SKM-1 treated with dmso at 0.1 percent for 144 hours (cell line): Measurements from ENCODE around the gene STAT3.
A peak's percentile ranks its signal among the peaks of the same experiment; 100 is the strongest.
"Not testable (repeated sequence)": the region's sequence is repeated elsewhere in the genome, so short reads cannot be mapped to it uniquely, and the experiment has no call there.

Experiments
- DNase-seq: peaks from one replicate; lab custom pipeline; 2025; ENCODE audit not compliant: unreplicated experiment; lab: John Stamatoyannopoulos, UW

STAT3 gene

DNA sequence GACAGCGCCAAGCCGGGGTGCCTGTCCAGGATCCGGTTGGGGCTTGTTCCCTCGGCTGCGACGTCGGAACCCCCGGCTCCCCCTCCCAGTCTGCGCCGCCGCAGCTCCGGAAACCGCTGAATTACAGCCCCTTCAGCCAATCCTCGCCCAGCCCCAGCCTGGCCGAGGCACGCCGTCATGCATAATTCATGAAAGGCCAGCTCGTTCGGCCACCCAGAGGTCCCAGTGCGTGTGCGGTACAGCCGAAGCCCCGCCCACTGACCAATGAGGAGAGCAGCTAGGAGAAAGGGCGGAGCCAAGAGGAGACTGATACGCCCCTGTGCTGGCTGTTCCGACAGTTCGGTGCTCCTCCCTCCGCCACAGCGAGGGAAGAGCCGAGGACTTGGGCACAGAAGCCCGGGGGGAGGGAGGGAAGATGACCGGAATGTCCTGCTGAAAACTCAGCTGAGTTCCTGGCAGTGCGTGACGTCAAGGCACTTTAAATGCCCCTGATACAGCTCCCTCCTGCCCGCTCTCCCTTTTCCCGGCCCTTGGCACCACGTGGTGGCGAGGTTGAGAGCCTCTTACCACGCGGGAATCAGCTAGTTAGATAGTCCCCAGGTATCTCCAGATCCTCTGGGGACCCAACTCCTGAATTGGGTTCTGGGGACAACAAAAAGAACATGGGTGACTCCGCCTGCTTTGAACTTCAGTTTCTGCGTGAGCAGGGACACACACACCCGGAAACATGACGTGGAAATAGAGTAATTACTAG, at the start of gene STAT3:
Gene STAT3 (minus strand): TSS at position 62 of the 754 bp plus-strand sequence. CDS start 39,926 bp downstream, outside the sequence.
- peak; percentile 99 for DNase-seq

DNA sequence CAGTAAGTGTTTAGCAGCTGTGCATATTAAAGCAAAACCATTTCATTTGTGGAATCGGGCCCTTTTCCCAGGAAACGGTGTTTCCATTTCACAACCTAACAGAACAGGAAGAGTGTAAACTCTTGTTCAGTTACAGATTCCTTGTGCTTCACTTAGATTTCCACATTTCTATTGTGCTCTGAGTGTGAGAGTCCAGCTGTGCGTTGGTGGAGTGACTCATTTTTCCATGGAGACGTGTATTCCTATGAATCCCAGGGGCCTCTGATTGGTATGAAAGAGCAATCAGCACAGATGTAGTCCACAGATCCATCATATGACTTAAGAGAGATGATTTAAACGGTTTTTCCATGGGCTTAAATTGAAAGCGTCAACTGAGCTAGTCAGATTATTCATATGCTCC, 48.1 kb upstream of the STAT3 start:
- DNase-seq, result no peak

GRCh38 chr17:42431758-42432161, 43.5 kb upstream of the STAT3 start:
- DNase-seq, result no peak

GRCh38 chr17:42429726-42430447, 41.6 kb upstream of the STAT3 start:
- no peak for DNase-seq

GRCh38 chr17:42428141-42428944, 40.1 kb upstream of the STAT3 start:
- peak; percentile 32 for DNase-seq

GRCh38 chr17:42424991-42425610, 36.9 kb upstream of the STAT3 start:
- no peak for DNase-seq

GRCh38 chr17:42423766-42424165, 35.5 kb upstream of the STAT3 start:
- no peak for DNase-seq

GRCh38 chr17:42422958-42423712, 34.9 kb upstream of the STAT3 start, which contains the start of gene CAVIN1:
Gene CAVIN1 (minus strand): TSS chr17:42423256. CDS start chr17:42423097, 159 bp downstream.
- no peak for DNase-seq

DNA sequence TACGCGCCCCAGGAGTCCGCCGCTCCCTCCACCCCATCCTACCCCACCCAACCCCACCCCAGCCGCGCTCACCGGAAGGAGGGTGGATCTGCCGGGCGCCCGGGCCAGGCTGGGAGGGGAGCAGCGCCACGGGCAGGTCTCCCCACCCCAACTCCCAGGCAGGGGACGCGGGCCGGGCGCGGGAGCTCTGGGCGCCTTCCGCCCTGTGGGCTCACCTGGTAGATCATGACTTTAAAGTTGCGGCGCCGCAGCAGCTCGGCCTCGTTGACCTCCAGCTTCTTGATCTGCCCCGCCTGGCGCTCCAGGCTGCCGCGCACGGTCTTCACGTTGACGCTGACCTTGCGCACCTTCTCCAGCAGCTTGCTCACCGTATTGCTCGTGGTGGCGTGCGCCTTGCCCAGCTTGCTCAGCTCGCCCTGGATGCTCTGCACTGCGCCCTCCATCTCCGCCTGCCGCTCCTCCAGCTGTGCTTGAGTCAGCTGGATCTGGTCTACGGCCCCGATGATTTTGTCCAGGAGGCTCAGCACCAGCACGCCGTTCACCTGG, 34.2 kb upstream of the STAT3 start:
- no peak for DNase-seq

DNA sequence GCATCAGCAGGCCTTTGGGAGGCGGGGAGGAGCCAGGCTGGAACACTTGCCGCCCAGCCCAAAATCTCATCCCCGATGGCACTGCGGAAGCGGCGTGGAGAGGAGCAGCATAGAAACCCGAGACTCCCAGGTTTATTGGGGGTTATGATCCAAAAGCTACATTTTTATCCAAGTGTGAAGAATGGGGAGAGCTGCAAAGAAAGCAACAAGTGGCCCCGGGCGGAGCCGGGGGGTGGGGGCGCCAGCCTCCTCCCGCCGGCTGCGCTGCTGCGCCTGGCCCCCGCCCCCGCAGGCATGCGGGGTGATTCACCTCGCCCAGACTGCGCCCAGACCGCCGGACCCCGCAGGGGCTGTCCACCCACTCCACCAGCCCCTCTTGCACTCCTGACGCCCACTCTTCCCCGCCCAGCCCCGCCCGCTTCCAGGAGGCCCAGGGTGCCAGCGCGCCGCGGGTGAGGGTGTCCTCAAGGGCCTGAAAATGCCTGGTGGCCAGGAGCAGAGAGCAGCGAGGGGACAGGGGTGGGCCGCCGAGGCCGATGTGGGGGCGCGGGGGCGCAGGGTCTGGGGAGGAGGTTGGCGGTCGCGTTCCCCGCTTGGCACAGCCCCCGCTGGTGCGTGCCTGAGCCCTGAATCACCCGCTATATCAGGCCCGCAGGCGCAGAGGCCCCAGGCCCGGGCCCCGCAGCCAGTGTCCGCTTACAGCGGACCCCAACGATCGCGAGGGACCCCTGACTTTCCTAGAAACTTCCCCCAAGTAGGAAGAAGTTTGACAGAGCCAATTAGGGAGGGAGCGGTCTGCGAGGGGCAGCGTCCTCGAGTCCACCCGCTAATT, 33.5 kb upstream of the STAT3 start:
- DNase-seq, result no peak

GRCh38 chr17:42421136-42421506, 32.9 kb upstream of the STAT3 start:
- DNase-seq, result no peak

DNA sequence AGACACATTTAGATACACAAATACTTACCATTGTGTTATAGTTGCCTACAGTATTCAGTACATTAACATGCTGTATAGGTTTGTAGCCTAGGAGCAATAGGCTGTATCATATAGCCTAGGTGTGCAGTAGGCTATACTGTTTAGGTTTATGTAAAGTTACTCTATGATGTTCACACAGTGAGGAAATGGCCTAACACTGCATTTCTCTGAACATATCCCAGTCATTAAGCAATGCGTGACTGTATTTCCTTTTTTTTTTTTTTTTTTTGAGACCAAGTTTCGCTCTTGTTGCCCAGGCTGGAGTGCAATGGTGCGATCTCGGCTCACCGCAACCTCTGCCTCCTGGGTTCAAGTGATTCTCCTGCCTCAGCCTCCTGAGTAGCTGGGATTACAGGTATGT, 29.7 kb upstream of the STAT3 start:
- not testable (repeated sequence) for DNase-seq

- peak; percentile 12 for DNase-seq
Observed at GRCh38 chr17:42414704-42415409, 26.6 kb upstream of the STAT3 start.

DNA sequence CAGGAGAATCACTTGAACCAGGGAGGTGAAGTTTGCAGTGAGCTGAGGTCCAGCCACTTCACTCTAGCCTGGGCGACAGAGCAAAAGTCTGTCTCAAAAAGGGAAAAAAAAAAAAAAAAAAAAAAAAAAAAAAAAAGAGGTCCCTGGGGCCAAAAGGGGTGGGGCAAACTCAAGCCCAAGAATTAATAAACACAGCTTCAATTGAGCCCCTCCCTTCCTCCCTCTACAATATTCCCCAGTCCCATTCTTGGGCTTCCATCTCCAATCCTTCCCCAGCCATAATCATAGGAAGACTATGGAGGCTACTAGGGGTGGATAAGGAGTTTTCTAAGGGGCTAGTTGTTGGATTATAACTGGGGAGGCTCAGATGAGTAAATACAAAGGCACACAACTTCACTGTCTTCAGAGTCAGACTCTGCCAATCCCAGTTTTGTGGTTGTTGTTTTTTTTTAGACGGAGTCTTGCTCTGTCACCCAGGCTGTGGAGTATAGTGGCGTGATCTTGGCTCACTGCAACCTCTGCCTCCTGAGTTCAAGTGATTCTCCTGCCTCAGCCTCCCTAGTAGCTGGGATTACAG, 25.3 kb upstream of the STAT3 start:
- DNase-seq, result no peak

- no peak for DNase-seq
Observed at GRCh38 chr17:42411905-42412679, 23.9 kb upstream of the STAT3 start.

- no peak for DNase-seq
Observed at GRCh38 chr17:42411361-42411760, 23.1 kb upstream of the STAT3 start.

DNA sequence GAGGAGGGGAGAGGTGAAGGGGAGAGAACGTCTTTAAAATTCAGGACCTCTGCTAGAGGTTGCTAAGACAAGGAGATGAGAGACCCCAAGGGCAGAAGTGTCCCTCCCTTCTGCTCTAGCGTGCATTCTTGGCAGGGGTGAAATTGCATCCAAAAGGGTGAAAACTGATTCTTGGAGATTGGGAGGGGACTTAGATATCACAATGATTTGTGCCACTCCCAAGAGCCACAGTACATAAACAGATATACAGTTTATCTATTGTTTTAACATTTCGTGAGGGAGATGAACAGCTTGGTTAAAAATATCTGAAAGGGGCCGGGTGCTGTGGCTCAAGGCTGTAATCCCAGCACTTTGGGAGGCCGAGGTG, 22.1 kb upstream of the STAT3 start:
- DNase-seq, result no peak
